Fibroblast of lung (primary cell): ENCODE results near the gene USP24.

ENCODE experiments used
- EZH2 ChIP-seq: IDR thresholded peaks from 2 replicates; pipeline ENCODE4 v1.5.1; 2012; ENCODE audit warnings: low read length, control low read depth, mild to moderate bottlenecking; ENCODE audit errors: missing control alignments
- TF ChIP-seq, protein P1 (sequence below), 2 donors: IDR thresholded peaks in 1 of 2; conservative IDR thresholded peaks in 1 of 2; 1 replicate in 1 of 2; 2 replicates in 1 of 2; pipeline ENCODE4 v1.5.1; 2011 to 2012; ENCODE audit warnings: low read length in 2 of 2, control low read depth in 1 of 2, inconsistent platforms in 1 of 2, low read depth in 1 of 2, mild to moderate bottlenecking in 1 of 2

DNA sequence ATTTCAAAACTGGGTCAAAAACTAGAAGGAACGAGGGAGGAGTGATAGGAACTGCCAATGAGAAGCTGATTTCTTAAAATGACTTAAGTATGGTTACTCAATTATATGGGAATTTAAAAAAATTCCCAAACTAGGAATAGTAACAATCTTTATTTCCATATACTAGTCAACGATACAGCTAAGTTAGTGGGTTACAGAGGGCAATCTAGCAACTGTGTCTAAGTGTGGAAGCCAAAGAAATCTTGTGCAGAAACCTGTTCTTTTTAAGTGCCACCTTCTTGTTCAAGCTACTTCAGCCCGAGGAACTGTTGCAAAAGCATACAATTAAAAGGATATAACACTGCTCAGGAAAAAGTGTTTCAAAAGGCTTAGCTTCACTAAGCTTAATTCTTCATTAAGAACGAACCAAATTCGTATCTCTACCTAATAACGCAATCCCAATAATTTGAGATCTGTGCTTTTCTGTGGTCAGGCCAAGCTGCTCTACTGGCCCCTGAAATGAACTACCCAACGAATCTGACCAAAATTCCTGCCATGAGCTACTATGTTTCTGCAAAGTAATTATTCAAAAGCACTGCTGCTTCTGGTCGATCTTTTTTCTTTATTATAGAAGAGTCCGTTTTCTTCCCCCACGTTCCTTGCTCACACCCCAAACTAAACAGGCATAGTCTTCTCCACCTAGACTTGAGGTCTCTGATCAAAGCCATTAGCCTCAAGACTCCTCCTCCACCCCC is 1.8 kb downstream of the USP24 start:
- TF ChIP-seq, protein P1, sequence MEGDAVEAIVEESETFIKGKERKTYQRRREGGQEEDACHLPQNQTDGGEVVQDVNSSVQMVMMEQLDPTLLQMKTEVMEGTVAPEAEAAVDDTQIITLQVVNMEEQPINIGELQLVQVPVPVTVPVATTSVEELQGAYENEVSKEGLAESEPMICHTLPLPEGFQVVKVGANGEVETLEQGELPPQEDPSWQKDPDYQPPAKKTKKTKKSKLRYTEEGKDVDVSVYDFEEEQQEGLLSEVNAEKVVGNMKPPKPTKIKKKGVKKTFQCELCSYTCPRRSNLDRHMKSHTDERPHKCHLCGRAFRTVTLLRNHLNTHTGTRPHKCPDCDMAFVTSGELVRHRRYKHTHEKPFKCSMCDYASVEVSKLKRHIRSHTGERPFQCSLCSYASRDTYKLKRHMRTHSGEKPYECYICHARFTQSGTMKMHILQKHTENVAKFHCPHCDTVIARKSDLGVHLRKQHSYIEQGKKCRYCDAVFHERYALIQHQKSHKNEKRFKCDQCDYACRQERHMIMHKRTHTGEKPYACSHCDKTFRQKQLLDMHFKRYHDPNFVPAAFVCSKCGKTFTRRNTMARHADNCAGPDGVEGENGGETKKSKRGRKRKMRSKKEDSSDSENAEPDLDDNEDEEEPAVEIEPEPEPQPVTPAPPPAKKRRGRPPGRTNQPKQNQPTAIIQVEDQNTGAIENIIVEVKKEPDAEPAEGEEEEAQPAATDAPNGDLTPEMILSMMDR (conservative IDR thresholded peaks at IDR 0.05 in 1 of 2, IDR thresholded peaks at IDR 0.05 in 1 of 2; ENCODE audit: low read depth in 1 of 2, low read length in 2 of 2), result no peak
- TF ChIP-seq EZH2, result no peak
